GM18505 (cell line): Measurements from ENCODE around the gene MAP3K2.

Experiments
- ATAC-seq: cut with Tn5 transposase; IDR thresholded peaks from one replicate; pipeline ENCODE4 v1.9.1; 2021; ENCODE audit not compliant: unreplicated experiment
- POLR2A ChIP-seq: IDR thresholded peaks from 4 replicates; pipeline ENCODE4 v1.6.1; 2011; ENCODE audit warnings: borderline replicate concordance; ENCODE audit not compliant: insufficient read depth, insufficient read length; ENCODE audit errors: extremely low read depth

The MAP3K2 gene

GRCh38 chr2:127406454-127406853 is 18.7 kb upstream of the MAP3K2 start:
- TF ChIP-seq POLR2A = no peak
- no peak for ATAC-seq

- ATAC-seq = no peak
- no peak for TF ChIP-seq POLR2A
These were observed 17.5 kb upstream of the MAP3K2 start for GRCh38 chr2:127405255-127405610.

GRCh38 chr2:127404466-127405254 is 16.9 kb upstream of the MAP3K2 start:
- ATAC-seq = no peak
- TF ChIP-seq POLR2A = no peak

GRCh38 chr2:127403460-127403859 is 15.7 kb upstream of the MAP3K2 start:
- no peak for ATAC-seq
- TF ChIP-seq POLR2A = no peak

- TF ChIP-seq POLR2A = no peak
- ATAC-seq = no peak
These were observed 14.3 kb upstream of the MAP3K2 start for GRCh38 chr2:127401757-127402695.

GRCh38 chr2:127400897-127401756 is 13.4 kb upstream of the MAP3K2 start:
- TF ChIP-seq POLR2A = no peak
- no peak for ATAC-seq

- TF ChIP-seq POLR2A = no peak
- no peak for ATAC-seq
These were observed 12.7 kb upstream of the MAP3K2 start for GRCh38 chr2:127400533-127400896.

GRCh38 chr2:127398239-127398590 is 10.4 kb upstream of the MAP3K2 start:
- ATAC-seq = no peak
- no peak for TF ChIP-seq POLR2A

GRCh38 chr2:127397568-127398238 is 9.9 kb upstream of the MAP3K2 start:
- no peak for TF ChIP-seq POLR2A
- ATAC-seq = no peak

GRCh38 chr2:127394492-127394891 is 6.7 kb upstream of the MAP3K2 start:
- no peak for ATAC-seq
- TF ChIP-seq POLR2A = no peak

GRCh38 chr2:127392828-127393578 is 5.2 kb upstream of the MAP3K2 start:
- ATAC-seq = no peak

More at GRCh38 chr2:127392828-127393578, 5.2 kb upstream of the MAP3K2 start:
- no peak for TF ChIP-seq POLR2A
